CD4-positive, alpha-beta T cell treated with Interleukin-17A for 1 hour (primary cell): Measurements from ENCODE around the gene TMEM125.

Experiments
- DNase-seq: peaks from one replicate; pipeline ENCODE4 v3.0.0-alpha.2; 2020

TMEM125 gene

DNA sequence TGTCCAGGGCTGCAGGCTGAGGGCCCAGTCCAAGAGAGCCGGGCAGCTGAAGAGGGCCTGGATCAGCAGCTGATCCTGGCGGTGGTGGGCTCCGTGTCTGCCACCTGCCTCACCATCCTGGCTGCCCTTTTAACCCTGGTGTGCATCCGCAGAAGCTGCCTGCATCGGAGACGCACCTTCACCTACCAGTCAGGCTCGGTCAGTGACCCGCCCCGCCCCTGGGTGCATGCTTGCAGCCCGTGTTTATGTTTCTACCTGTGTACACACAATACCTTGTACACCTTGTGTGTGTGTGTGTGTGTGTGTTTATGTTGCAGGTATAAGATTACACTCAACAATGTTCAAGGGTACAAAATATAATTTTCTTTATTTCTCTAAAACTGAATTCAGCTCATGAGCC is 44.0 kb downstream of the TMEM125 start:
- DNase-seq, result no peak

DNA sequence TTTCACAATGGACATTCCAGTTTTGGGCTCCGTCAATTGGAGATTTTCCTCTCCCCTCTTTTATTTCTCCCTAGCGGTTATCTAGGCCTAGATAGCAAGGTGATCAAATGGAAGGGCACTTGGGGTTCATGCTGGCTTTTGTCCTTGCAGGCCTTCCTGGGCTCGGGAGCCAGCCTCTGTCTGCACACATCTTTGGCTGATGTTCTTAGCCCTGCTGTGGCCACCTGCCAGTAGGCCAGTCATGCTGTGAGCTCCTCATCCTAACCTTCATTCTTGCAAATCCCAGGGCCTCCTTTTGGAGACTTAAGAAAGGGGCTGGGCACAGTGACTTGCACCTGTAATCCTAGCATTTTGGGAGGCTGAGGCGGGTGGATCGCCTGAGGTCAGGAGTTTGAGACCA is 44.5 kb downstream of the TMEM125 start:
- DNase-seq, result no peak

DNA sequence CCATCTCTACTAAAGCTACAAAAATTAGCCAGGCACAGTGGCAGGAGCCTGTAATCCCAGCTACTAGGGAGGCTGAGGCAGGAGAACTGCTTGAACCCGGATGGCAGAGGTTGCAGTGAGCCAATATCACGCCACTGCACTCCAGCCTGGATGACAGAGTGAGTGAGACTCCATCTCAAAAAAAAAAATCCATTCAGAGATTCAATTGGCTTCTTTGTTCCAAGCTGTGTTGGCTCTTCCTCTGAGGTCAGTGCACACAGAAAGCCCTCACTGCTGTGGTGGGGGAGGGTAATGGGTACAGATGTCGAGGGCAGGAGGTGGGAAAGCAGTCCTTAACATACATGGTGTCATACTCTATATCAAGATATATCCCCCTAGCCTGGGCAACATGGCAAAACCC is 45.7 kb downstream of the TMEM125 start:
- DNase-seq, result no peak

DNA sequence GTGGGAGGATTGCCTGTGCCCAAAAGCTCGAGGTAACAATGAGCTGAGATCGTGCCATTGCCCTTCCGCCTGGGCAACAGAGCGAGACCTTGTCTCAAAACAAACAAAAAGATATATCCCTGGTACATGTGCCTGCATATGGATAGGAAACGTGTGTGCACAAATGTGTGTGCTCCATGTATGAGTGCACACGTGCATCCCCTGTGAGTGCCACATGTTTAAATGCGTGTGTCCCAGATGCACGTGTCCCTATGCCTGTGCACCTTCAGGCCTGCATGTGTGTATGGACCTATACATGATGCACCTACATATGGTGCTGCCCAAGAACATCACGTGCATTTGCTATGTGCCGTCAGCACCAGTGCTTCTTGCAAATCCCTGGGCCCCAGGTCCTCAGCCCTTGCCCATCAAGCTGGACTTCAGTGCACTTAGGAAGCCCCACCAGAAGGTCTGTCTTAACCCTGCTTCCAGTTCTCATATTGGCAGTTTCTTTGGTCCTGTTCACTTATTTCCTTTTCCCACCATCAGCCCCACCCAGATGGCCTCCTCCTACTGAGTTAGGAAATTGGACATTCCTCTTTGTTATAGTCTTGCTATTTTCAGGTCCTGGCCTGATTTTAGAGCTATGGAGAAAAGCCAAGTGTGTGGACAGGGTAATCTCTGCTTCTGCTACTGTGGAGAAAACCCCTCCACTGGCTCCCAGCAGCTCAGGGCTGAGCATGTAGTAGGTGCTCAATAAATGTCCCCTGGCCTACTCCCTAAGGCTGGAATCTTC is 46.4 kb downstream of the TMEM125 start:
- no peak for DNase-seq

DNA sequence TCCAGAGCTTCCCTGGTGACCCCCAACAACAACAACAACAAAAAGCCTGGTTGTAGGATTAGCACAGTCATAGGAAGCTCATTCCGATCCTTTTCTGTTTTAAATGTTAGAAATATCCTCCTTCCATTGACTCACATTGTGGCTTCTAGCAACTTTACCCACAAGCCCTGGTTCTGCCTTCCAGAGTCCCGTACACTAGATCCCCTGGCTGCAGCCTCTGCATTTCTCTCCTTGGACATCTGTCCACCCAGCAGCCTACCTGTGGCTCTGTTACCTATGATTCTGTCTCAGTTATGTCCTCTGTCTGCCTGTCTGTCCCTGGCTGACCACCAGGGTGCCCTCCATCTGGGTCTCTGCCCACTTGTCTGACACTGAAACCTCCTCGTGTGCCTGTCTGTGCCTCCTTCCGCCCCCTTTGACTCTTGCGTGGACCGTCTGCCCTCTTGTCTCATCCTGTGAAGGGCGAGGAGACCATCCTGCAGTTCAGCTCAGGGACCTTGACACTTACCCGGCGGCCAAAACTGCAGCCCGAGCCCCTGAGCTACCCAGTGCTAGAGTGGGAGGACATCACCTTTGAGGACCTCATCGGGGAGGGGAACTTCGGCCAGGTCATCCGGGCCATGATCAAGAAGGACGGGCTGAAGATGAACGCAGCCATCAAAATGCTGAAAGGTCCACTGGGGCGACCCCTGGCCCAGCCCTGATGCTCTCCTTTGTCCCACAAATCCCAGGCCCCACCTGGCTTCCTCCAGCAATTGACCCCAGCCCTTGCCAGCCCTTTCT is 47.1 kb downstream of the TMEM125 start:
- DNase-seq, result no peak

DNA sequence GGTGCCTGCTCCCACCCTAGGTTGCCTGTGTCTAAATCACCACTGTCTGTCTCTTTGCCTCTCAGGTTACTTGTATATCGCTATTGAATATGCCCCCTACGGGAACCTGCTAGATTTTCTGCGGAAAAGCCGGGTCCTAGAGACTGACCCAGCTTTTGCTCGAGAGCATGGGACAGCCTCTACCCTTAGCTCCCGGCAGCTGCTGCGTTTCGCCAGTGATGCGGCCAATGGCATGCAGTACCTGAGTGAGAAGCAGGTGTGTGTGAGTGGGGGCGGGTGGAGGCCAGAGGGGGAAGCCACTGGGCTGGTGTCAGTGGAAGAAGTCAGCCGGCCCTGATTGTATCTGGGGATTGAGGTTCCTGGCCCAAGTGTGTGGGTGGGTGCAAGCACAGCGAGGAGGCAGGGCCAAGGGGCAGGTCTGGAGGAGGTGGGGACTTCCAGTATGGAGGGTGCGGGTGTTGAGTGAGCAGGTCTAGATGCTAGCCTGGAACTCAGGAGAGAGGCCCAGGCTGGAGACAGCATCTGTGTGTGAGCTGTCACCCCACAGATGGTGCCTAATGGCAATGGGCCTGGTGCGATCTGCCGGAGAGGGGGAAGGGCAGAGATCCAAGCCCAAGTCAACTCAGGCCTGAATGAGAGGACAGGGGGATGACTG is 48.2 kb downstream of the TMEM125 start:
- no peak for DNase-seq

DNA sequence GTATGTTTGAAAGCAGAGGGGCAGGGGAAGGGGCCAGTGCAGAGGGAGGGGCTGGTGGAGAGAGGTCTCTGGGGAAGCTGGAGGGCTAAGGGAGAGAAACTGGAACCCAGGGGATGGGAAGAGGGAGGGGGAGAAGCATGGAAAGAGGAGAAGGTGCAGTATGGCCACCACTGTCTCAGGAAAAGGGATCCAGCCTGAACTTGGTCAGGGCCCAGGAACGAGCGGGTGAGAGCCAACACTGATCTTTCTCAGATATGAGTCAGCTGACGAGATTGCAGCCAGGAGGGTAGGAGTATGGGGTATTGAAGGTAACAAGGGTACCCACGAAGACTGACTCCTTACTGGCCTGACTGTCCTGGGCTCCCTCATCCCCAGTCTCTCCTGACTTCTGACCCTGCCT is 49.0 kb downstream of the TMEM125 start:
- no peak for DNase-seq

DNA sequence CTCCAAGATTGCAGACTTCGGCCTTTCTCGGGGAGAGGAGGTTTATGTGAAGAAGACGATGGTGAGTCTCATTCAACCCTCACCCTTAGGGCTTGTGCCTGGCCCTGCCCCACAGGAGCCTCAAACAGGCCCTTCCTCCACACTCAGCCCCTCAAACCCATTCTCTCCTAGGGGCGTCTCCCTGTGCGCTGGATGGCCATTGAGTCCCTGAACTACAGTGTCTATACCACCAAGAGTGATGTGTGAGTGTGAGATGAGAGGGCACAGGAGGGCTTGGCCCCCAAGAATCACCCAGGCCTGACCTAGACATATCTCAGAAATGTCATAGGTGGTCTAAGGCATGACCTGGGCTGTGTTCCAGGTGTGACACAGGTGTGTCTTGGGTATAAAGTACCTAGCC is 49.5 kb downstream of the TMEM125 start:
- no peak for DNase-seq

DNA sequence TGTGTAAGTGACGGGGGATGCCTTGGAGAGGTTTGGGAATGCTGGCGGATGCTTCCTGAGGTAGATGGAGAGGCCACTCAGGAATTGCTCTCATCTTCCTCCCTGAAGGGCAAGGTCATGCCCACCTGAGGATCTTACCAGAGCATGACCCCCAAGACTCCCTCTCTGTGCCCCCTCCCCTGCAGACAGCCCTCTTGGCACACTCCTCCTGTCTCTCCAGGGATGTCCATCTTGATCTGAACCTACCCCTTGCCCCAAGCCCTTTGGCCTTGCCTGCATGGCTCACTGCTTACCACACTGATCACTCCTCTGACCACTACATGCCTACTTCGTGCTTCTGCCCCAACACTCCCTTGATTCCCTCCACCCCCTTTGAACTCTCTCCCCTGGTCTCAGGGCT is 50.0 kb downstream of the TMEM125 start:
- DNase-seq, result no peak

DNA sequence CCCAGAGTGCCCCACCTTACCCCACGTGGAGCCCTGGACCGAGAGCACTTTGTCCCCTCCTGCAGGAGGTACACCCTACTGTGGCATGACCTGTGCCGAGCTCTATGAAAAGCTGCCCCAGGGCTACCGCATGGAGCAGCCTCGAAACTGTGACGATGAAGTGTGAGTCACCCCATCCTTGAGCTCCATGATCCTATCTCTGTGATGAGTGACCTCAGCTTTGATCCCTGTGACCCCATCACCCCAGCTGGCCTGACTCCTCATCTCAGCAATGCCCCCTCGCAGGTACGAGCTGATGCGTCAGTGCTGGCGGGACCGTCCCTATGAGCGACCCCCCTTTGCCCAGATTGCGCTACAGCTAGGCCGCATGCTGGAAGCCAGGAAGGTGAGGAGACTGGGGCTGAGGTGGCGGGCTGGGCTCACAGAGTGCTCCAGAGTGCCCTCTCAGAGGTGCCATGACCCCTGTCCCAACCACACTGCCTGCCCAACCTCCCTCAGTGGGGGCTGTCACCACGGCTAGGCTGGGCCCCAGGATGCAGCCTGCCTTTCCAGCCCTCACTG is 51.6 kb downstream of the TMEM125 start:
- no peak for DNase-seq

DNA sequence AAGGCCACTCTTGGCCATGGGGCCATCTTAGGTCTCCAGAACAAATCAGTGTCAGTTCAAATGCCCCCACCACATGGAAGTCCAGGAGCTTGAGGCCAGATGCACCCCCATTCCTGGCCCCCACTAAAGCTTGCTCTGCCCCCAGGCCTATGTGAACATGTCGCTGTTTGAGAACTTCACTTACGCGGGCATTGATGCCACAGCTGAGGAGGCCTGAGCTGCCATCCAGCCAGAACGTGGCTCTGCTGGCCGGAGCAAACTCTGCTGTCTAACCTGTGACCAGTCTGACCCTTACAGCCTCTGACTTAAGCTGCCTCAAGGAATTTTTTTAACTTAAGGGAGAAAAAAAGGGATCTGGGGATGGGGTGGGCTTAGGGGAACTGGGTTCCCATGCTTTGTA is 52.7 kb downstream of the TMEM125 start:
- DNase-seq, result no peak
